Stimulated activated naive CD8-positive, alpha-beta T cell treated with anti-CD3 and anti-CD28 coated beads, Interleukin-15, Interleukin-2, amounts not matched to agents 100 ng/mL and 50 ng/mL, for 24 hours (primary cell): Measurements from ENCODE around the gene ASF1B.

Source experiments
- H3K27ac Mint-ChIP-seq: one replicate; pipeline ENCODE4 v1.8.0; 2021; ENCODE audit warnings: mild to moderate bottlenecking, mixed read lengths
- H3K27me3 Mint-ChIP-seq: one replicate; pipeline ENCODE4 v1.8.0; 2021; ENCODE audit warnings: mixed read lengths
- H3K36me3 Mint-ChIP-seq: one replicate; pipeline ENCODE4 v1.8.0; 2021; ENCODE audit warnings: low read depth, mixed read lengths
- H3K4me1 Mint-ChIP-seq: one replicate; pipeline ENCODE4 v1.8.0; 2021; ENCODE audit warnings: low read depth, mixed read lengths
- H3K4me3 Mint-ChIP-seq: one replicate; pipeline ENCODE4 v1.8.0; 2021; ENCODE audit warnings: mild to moderate bottlenecking, mixed read lengths
- H3K9me3 Mint-ChIP-seq: one replicate; pipeline ENCODE4 v1.8.0; 2021; ENCODE audit warnings: mixed read lengths

Gene ASF1B

GRCh38 chr19:14093117-14093823 lies 43.1 kb downstream of the ASF1B start:
- peaks cover 6% of the 10 kb centered on the region for H3K9me3 Mint-ChIP-seq
- peak overlapping the region; percentile 52 for H3K27ac Mint-ChIP-seq
- no peaks in the 10 kb centered on the region for H3K27me3 Mint-ChIP-seq
- peak overlapping the region; percentile 59 for H3K4me3 Mint-ChIP-seq
- H3K36me3 Mint-ChIP-seq, result peaks cover 23% of the 10 kb centered on the region
- H3K4me1 Mint-ChIP-seq, result peaks cover 16% of the 10 kb centered on the region

DNA sequence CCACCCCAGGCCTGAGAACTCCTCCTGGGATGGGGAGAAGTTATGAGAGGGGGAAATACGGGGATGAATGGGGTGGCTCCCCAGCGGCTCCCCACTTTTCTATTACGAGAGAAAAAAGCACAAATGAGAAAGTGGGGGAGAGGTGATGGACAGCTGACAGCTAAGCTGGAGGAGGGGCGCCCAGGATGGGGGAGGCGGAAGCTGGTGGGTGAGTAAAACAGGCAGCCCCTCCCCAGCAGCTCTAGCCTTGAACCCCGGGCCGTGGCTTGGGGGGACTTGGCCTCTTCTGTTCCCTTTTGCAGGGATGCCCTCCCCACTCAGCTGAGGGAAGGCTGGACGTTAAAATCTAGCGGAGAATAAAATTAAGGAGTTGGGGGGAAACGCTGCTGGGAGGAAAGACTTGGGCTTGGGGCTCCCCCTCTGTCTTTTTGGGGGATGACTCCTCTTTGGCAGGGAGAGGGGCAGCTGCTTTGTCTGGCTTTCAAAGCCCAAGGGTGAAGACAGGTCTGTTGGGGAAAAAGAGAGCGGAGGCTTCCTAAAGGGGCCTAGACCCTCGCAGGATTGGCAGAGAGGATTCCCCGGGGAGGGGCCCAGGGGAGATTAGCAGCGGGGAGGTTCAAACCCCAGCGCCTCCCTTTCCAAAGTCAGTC lies 44.5 kb downstream of the ASF1B start:
- peaks cover 16% of the 10 kb centered on the region for H3K4me1 Mint-ChIP-seq
- H3K4me3 Mint-ChIP-seq, result peak overlapping the region; percentile 93
- no peaks in the 10 kb centered on the region for H3K27me3 Mint-ChIP-seq
- peaks cover 27% of the 10 kb centered on the region for H3K36me3 Mint-ChIP-seq
- peaks cover 6% of the 10 kb centered on the region for H3K9me3 Mint-ChIP-seq
- H3K27ac Mint-ChIP-seq, result peak overlapping the region; percentile 95

GRCh38 chr19:14091081-14091812 lies 45.1 kb downstream of the ASF1B start:
- H3K27ac Mint-ChIP-seq, result peak overlapping the region; percentile 95
- peak overlapping the region; percentile 93 for H3K4me3 Mint-ChIP-seq
- H3K4me1 Mint-ChIP-seq, result peaks cover 16% of the 10 kb centered on the region
- H3K27me3 Mint-ChIP-seq, result no peaks in the 10 kb centered on the region
- peaks cover 6% of the 10 kb centered on the region for H3K9me3 Mint-ChIP-seq
- peaks cover 23% of the 10 kb centered on the region for H3K36me3 Mint-ChIP-seq

- Mint-ChIP-seq H3K27ac (peak within 1 kb of the TSS; percentile 95), H3K4me3 (peak within 1 kb of the TSS; percentile 93), H3K4me1 (peaks cover 16% of the 10 kb centered on the region), H3K36me3 (peaks cover 23% of the 10 kb centered on the region), H3K9me3 (peaks cover 6% of the 10 kb centered on the region), H3K27me3 (no peaks in the 10 kb centered on the region)
Measured at GRCh38 chr19:14090509-14091080, 45.8 kb downstream of the ASF1B start, which contains the start of gene SAMD1. Gene SAMD1 (minus strand): TSS chr19:14090751.

GRCh38 chr19:14089662-14090508 lies 46.5 kb downstream of the ASF1B start:
- Mint-ChIP-seq H3K4me1 (peaks cover 16% of the 10 kb centered on the region), H3K9me3 (peaks cover 6% of the 10 kb centered on the region), H3K36me3 (peaks cover 23% of the 10 kb centered on the region)

GRCh38 chr19:14089412-14089661 lies 47.1 kb downstream of the ASF1B start:
- Mint-ChIP-seq H3K36me3 (peaks cover 23% of the 10 kb centered on the region), H3K4me3 (peak overlapping the region; percentile 77), H3K27ac (peak overlapping the region; percentile 77), H3K4me1 (peaks cover 16% of the 10 kb centered on the region), H3K9me3 (peaks cover 6% of the 10 kb centered on the region), H3K27me3 (no peaks in the 10 kb centered on the region)

More at GRCh38 chr19:14089662-14090508, 46.5 kb downstream of the ASF1B start:
- Mint-ChIP-seq H3K4me3 (peak overlapping the region; percentile 78), H3K27me3 (no peaks in the 10 kb centered on the region), H3K27ac (peak overlapping the region; percentile 77)

- Mint-ChIP-seq H3K36me3 (peaks cover 23% of the 10 kb centered on the region), H3K27me3 (no peaks in the 10 kb centered on the region), H3K4me1 (peaks cover 16% of the 10 kb centered on the region), H3K4me3 (peak overlapping the region; percentile 77), H3K27ac (peak overlapping the region; percentile 77), H3K9me3 (peaks cover 6% of the 10 kb centered on the region)
Measured at GRCh38 chr19:14088634-14089411, 47.6 kb downstream of the ASF1B start.

GRCh38 chr19:14086098-14086497 lies 50.3 kb downstream of the ASF1B start:
- Mint-ChIP-seq H3K9me3 (no peaks in the 10 kb centered on the region), H3K4me1 (peaks cover 11% of the 10 kb centered on the region), H3K27me3 (no peaks in the 10 kb centered on the region), H3K4me3 (no peak overlapping the region), H3K36me3 (peaks cover 15% of the 10 kb centered on the region), H3K27ac (no peak overlapping the region)

DNA sequence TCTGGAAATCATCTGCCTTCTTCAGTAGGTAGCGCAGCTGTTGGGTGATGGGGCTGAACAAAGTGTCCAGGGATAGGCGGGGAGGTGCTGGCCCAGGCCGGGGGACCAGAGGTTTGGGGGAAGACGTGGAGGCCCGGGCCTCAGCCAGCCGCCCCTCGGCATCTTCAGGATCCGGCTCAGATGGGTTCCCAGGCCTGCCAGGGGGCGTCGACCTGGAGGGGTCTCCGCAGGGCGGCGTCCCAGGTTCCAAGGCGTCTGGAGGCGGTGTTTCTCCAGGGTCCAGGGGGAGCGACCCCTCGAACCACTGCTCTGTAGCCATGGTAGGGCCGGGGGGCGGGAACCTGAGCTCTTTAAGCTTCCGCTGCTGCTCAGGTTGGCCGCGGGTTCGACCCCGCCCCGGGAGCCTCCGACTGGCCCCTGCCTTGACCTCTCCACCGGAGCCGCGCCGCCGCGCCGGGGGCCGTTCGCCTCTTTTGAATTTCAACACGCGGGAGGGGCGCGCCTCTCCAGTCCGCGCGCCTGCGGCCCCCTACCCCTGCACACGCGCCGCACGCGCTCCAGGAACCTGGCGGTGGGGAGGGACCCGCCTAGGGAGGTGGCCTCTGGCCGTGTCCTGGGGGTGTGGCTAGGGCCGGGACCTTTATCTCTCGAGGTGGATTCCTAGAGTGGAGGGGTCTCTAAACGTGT lies 50.9 kb downstream of the ASF1B start, which contains the start of gene C19orf67:
C19orf67 (minus strand) TSS at position 475 of the 687 bp plus-strand sequence; CDS start at position 319, 156 bp downstream.
- H3K36me3 Mint-ChIP-seq, result peaks cover 15% of the 10 kb centered on the region
- no peak within 1 kb of the TSS for H3K4me3 Mint-ChIP-seq
- peaks cover 12% of the 10 kb centered on the region for H3K4me1 Mint-ChIP-seq
- H3K27ac Mint-ChIP-seq, result no peak within 1 kb of the TSS
- no peaks in the 10 kb centered on the region for H3K9me3 Mint-ChIP-seq
- H3K27me3 Mint-ChIP-seq, result no peaks in the 10 kb centered on the region

DNA sequence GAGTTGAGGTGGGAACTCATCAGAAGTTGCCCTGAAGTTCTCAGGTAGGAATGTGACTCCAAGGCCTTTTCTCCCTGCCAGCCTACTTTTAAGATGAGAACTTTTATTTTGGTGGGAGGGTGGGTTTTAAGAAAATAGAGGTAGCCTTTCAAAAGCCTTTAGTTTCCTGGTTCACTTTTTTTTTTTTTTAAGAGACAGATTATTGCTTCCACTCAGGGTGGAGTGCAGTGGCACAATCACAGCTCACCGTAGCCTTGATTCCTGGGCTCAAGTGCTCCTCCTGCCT lies 53.8 kb downstream of the ASF1B start:
- H3K4me3 Mint-ChIP-seq, result peak overlapping the region; percentile 89
- no peaks in the 10 kb centered on the region for H3K27me3 Mint-ChIP-seq
- no peak overlapping the region for H3K27ac Mint-ChIP-seq
- H3K4me1 Mint-ChIP-seq, result peaks cover 11% of the 10 kb centered on the region
- no peaks in the 10 kb centered on the region for H3K36me3 Mint-ChIP-seq
- no peaks in the 10 kb centered on the region for H3K9me3 Mint-ChIP-seq

GRCh38 chr19:14081797-14082674 lies 54.4 kb downstream of the ASF1B start:
- Mint-ChIP-seq H3K4me3 (peak overlapping the region; percentile 89), H3K36me3 (no peaks in the 10 kb centered on the region), H3K27ac (peak overlapping the region; percentile 87), H3K4me1 (peaks cover 11% of the 10 kb centered on the region), H3K9me3 (no peaks in the 10 kb centered on the region), H3K27me3 (no peaks in the 10 kb centered on the region)

DNA sequence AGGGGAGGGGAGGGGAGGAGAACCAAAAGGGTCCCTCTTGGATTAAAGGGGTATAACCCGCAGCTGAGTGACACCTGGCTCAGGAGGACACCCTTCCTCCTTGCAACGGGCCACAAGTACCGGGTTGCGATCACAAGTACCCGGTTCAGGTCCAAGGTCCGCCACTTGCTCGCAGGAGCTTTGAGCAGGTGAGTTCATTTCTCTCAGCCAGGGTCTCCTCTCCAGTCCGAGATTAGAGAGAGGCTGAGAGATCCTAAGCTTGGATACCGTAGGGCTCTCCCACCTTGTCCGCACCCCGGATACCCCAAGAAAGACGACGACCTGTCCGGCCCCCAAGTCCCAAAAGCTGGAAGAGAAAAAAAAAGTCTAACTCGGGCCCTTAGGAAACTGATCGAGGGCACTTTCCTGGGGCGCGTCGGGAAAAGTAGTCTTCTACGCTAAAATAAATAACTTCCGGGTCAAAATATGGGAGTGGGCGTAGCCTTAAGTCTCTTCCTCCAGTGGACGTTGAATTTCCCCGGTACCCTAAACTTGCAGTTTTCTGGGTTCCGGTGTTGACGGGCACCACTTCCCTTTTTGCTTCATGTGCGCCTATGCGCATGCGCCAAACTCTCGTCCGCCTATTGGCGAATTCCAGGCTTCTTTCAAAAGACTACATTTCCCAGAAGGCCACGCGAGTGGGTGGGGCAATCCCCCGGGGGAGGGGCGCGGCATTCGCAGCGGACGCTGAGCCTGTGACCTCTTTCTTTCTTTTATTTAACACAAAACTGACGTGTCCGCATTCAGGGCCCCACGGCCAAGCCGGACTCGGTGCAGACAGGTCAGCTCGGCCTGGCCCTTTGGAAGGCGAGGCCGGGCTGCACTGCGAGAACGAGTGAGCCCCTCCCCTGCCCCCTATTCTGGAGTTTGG lies 55.2 kb downstream of the ASF1B start:
- peaks cover 11% of the 10 kb centered on the region for H3K4me1 Mint-ChIP-seq
- H3K27me3 Mint-ChIP-seq, result no peaks in the 10 kb centered on the region
- H3K27ac Mint-ChIP-seq, result peak overlapping the region; percentile 87
- H3K36me3 Mint-ChIP-seq, result no peaks in the 10 kb centered on the region
- no peaks in the 10 kb centered on the region for H3K9me3 Mint-ChIP-seq
- peak overlapping the region; percentile 89 for H3K4me3 Mint-ChIP-seq
